ENCODE results near the gene ADAMTS17. TPM values are rescaled to one million over a fixed set of nuclear protein-coding genes. Genes with fewer than 3 reads are reported as not detected.

ADAMTS17 gene
- total and polyA plus RNA-seq, 4 donors = 0.28 to 46.9 (median 9.1) TPM

GRCh38 chr15:100190675-100191074, 151.1 kb downstream of the ADAMTS17 start:
- WGBS = 96% methylated on average over 8 of the region's 8 CpGs
- Histone ChIP-seq H3K36me3 (ENCODE audit: control insufficient read depth in 4 of 4, insufficient read depth in 3 of 4, low read depth in 1 of 4, low read length in 3 of 4) (peaks cover 0 to 4% (median 0%) of the 10 kb centered on the region in 4 donors), H3K27ac (ENCODE audit: low read depth in 1 of 2, low read length in 2 of 2) (no peak overlapping the region), H3K9ac (ENCODE audit: low read depth in 1 of 2, low read length in 2 of 2) (no peak overlapping the region), H3K4me1 (ENCODE audit: control insufficient read depth in 4 of 4, insufficient read depth in 4 of 4, low read length in 3 of 4) (no peaks in the 10 kb centered on the region), H3K4me3 (ENCODE audit: low read depth in 1 of 3, low read length in 3 of 3) (no peak overlapping the region), H3K27me3 (ENCODE audit: control insufficient read depth in 4 of 4, insufficient read depth in 4 of 4, low read length in 3 of 4) (no peaks in the 10 kb centered on the region), H3K9me3 (ENCODE audit: control insufficient read depth in 4 of 4, low read length in 3 of 4) (no peaks in the 10 kb centered on the region)
- DNase-seq (ENCODE audit: low spot score) = no peak
- TF ChIP-seq JUND (IDR thresholded peaks at IDR 0.05) (no peak), EGR1 (IDR thresholded peaks at IDR 0.05; ENCODE audit: low read depth in 2 of 2) (no peak), FOXA2 (IDR thresholded peaks at IDR 0.05) (no peak), GABPA (IDR thresholded peaks at IDR 0.05 in 1 of 2, conservative IDR thresholded peaks at IDR 0.05 in 1 of 2) (no peak), YY1 (IDR thresholded peaks at IDR 0.05) (no peak), HNF4A (conservative IDR thresholded peaks at IDR 0.05) (no peak), RXRA (IDR thresholded peaks at IDR 0.05) (no peak), SP1 (IDR thresholded peaks at IDR 0.05) (no peak)
- TF ChIP-seq, protein P1, sequence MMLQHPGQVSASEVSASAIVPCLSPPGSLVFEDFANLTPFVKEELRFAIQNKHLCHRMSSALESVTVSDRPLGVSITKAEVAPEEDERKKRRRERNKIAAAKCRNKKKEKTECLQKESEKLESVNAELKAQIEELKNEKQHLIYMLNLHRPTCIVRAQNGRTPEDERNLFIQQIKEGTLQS (IDR thresholded peaks at IDR 0.05) = no peak

DNA sequence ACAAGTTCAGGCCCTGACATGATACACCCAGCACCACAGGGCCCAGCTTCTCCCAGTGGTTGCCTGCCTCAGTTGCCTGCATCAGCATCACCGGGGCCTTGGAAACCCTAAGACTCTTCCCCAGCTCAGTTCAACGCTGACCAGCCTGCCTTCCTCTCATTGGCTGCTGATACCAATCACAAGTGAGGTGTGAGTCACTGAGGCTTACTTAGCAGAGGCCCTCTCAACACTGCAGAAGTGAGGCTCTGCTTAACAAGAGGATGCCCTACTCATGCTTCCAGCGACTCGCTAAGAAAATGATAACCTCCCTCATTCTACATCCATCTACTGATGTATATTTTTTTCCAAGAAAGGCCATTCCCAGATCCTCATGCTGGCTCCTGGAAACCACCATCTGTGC, 151.9 kb downstream of the ADAMTS17 start:
- Histone ChIP-seq H3K4me1 (ENCODE audit: control insufficient read depth in 4 of 4, insufficient read depth in 4 of 4, low read length in 3 of 4) (no peaks in the 10 kb centered on the region), H3K36me3 (ENCODE audit: control insufficient read depth in 4 of 4, insufficient read depth in 3 of 4, low read depth in 1 of 4, low read length in 3 of 4) (peaks cover 0 to 4% (median 0%) of the 10 kb centered on the region in 4 donors), H3K27me3 (ENCODE audit: control insufficient read depth in 4 of 4, insufficient read depth in 4 of 4, low read length in 3 of 4) (no peaks in the 10 kb centered on the region), H3K9me3 (ENCODE audit: control insufficient read depth in 4 of 4, low read length in 3 of 4) (no peaks in the 10 kb centered on the region), H3K4me3 (ENCODE audit: low read depth in 1 of 3, low read length in 3 of 3) (no peak overlapping the region), H3K27ac (ENCODE audit: low read depth in 1 of 2, low read length in 2 of 2) (no peak overlapping the region), H3K9ac (ENCODE audit: low read depth in 1 of 2, low read length in 2 of 2) (no peak overlapping the region)
- 95% methylated on average over 4 of the region's 4 CpGs for WGBS
- no peak for DNase-seq (ENCODE audit: low spot score)
- TF ChIP-seq YY1 (IDR thresholded peaks at IDR 0.05) (no peak), EGR1 (IDR thresholded peaks at IDR 0.05; ENCODE audit: low read depth in 2 of 2) (no peak), SP1 (IDR thresholded peaks at IDR 0.05) (no peak), NR2F2 (IDR thresholded peaks at IDR 0.05) (no peak)
- TF ChIP-seq, protein P2, sequence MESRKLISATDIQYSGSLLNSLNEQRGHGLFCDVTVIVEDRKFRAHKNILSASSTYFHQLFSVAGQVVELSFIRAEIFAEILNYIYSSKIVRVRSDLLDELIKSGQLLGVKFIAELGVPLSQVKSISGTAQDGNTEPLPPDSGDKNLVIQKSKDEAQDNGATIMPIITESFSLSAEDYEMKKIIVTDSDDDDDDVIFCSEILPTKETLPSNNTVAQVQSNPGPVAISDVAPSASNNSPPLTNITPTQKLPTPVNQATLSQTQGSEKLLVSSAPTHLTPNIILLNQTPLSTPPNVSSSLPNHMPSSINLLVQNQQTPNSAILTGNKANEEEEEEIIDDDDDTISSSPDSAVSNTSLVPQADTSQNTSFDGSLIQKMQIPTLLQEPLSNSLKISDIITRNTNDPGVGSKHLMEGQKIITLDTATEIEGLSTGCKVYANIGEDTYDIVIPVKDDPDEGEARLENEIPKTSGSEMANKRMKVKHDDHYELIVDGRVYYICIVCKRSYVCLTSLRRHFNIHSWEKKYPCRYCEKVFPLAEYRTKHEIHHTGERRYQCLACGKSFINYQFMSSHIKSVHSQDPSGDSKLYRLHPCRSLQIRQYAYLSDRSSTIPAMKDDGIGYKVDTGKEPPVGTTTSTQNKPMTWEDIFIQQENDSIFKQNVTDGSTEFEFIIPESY (IDR thresholded peaks at IDR 0.05) = no peak
- TF ChIP-seq, protein P1 (IDR thresholded peaks at IDR 0.05) = no peak

DNA sequence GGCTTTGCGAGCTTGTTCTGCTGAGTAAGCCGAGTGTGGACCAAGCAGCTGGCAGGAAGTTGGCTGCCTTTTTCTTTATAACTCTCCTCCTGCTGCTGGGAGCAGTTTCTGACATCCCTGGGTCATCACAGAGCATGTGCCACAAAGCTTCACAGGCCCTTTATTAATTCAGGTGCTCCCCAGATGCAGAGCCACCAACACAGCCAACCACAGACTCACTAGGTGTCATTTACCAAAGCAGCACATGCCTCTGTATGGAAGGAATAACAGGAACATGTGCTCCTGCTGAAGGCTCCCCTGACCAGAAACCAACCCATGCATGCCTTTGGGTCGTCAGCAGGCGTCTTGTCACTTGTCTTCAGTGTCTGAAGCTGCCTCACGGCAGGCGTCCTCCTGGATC, 152.5 kb downstream of the ADAMTS17 start:
- no peaks in the 10 kb centered on the region for H3K4me1 ChIP-seq (ENCODE audit: control insufficient read depth in 4 of 4, insufficient read depth in 4 of 4, low read length in 3 of 4)
- WGBS = 87% methylated on average over 6 of the region's 6 CpGs
- H3K27me3 ChIP-seq (ENCODE audit: control insufficient read depth in 4 of 4, insufficient read depth in 4 of 4, low read length in 3 of 4) = no peaks in the 10 kb centered on the region
- DNase-seq (ENCODE audit: low spot score) = no peak
- no peaks in the 10 kb centered on the region for H3K9me3 ChIP-seq (ENCODE audit: control insufficient read depth in 4 of 4, low read length in 3 of 4)
- no peak overlapping the region for H3K9ac ChIP-seq (ENCODE audit: low read depth in 1 of 2, low read length in 2 of 2)
- no peak overlapping the region for H3K27ac ChIP-seq (ENCODE audit: low read depth in 1 of 2, low read length in 2 of 2)
- H3K4me3 ChIP-seq (ENCODE audit: low read depth in 1 of 3, low read length in 3 of 3) = no peak overlapping the region
- H3K36me3 ChIP-seq (ENCODE audit: control insufficient read depth in 4 of 4, insufficient read depth in 3 of 4, low read depth in 1 of 4, low read length in 3 of 4) = peaks cover 0 to 4% (median 0%) of the 10 kb centered on the region in 4 donors
- TF ChIP-seq RAD21 (IDR thresholded peaks at IDR 0.05) (no peak), HNF4G (IDR thresholded peaks at IDR 0.05) (no peak), SP1 (IDR thresholded peaks at IDR 0.05) (no peak), NR2F2 (IDR thresholded peaks at IDR 0.05) (no peak), FOXA1 (IDR thresholded peaks at IDR 0.05) (no peak), EGR1 (IDR thresholded peaks at IDR 0.05; ENCODE audit: low read depth in 2 of 2) (no peak), REST (IDR thresholded peaks at IDR 0.05) (no peak), YY1 (IDR thresholded peaks at IDR 0.05) (no peak), TAF1 (conservative IDR thresholded peaks at IDR 0.05) (no peak), FOXA2 (IDR thresholded peaks at IDR 0.05) (no peak), GABPA (IDR thresholded peaks at IDR 0.05 in 1 of 2, conservative IDR thresholded peaks at IDR 0.05 in 1 of 2) (no peak), HNF4A (conservative IDR thresholded peaks at IDR 0.05) (no peak), JUND (IDR thresholded peaks at IDR 0.05) (no peak)
- TF ChIP-seq, protein P2 (IDR thresholded peaks at IDR 0.05) = no peak
- TF ChIP-seq, protein P1 (IDR thresholded peaks at IDR 0.05) = no peak
- TF ChIP-seq, protein P3, sequence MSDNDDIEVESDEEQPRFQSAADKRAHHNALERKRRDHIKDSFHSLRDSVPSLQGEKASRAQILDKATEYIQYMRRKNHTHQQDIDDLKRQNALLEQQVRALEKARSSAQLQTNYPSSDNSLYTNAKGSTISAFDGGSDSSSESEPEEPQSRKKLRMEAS (IDR thresholded peaks at IDR 0.05) = no peak
